ENCODE data around the gene CDC42BPA.

DNA sequence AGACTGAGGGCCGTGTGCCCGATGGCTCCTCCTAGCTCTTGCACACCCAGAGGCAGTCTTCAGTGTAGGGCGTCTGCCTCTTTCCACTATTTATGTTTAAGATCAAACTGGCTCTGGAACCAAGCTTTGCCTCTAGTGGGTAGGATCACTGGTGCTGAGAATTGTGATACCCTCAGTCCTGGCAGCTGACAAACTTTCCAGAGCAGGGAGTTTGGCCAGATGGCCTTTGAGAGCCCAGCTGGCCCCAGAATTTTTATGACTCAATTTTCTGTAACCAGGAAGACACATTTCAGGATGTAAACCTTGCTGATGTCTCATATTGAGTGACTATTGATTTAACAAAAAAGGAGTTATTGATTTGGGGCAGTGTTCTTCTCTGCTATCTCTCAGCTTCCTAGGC lies 371.5 kb downstream of the CDC42BPA start:
- TF ChIP-seq POLR2A (IDR thresholded peaks at IDR 0.05): no peak
- TF ChIP-seq, protein P1, sequence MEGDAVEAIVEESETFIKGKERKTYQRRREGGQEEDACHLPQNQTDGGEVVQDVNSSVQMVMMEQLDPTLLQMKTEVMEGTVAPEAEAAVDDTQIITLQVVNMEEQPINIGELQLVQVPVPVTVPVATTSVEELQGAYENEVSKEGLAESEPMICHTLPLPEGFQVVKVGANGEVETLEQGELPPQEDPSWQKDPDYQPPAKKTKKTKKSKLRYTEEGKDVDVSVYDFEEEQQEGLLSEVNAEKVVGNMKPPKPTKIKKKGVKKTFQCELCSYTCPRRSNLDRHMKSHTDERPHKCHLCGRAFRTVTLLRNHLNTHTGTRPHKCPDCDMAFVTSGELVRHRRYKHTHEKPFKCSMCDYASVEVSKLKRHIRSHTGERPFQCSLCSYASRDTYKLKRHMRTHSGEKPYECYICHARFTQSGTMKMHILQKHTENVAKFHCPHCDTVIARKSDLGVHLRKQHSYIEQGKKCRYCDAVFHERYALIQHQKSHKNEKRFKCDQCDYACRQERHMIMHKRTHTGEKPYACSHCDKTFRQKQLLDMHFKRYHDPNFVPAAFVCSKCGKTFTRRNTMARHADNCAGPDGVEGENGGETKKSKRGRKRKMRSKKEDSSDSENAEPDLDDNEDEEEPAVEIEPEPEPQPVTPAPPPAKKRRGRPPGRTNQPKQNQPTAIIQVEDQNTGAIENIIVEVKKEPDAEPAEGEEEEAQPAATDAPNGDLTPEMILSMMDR (IDR thresholded peaks at IDR 0.05): no peak
- TF ChIP-seq POLR2AphosphoS5 (IDR thresholded peaks at IDR 0.05; ENCODE audit: insufficient read depth in 1 of 2, low read depth in 1 of 2): no peak
